ENCODE results near the gene TVP23C.

DNA sequence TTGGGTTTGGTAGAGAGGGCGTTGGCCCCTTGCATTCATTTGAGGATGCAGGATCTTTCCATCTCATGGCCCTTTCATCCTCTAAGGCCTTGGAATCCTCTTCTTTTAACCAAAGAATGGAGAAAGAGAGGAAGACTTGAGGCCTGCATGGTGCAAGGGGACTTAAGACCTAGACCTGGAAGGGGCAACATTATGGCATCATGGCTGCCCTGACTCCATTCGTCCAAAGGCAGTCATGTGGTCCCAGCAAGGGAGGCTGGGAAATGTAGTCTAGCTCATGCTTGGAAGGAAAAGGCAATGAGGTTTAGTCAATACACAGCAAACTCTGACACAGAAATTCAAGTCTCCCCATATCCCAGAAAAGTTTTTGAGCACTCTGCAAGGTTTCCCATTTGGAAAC lies 65.2 kb downstream of the TVP23C start:
- TF ChIP-seq, protein P1, sequence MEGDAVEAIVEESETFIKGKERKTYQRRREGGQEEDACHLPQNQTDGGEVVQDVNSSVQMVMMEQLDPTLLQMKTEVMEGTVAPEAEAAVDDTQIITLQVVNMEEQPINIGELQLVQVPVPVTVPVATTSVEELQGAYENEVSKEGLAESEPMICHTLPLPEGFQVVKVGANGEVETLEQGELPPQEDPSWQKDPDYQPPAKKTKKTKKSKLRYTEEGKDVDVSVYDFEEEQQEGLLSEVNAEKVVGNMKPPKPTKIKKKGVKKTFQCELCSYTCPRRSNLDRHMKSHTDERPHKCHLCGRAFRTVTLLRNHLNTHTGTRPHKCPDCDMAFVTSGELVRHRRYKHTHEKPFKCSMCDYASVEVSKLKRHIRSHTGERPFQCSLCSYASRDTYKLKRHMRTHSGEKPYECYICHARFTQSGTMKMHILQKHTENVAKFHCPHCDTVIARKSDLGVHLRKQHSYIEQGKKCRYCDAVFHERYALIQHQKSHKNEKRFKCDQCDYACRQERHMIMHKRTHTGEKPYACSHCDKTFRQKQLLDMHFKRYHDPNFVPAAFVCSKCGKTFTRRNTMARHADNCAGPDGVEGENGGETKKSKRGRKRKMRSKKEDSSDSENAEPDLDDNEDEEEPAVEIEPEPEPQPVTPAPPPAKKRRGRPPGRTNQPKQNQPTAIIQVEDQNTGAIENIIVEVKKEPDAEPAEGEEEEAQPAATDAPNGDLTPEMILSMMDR (IDR thresholded peaks at IDR 0.05), result no peak
- TF ChIP-seq POLR2A (IDR thresholded peaks at IDR 0.05) (no peak), POLR2AphosphoS5 (IDR thresholded peaks at IDR 0.05) (no peak), EP300 (IDR thresholded peaks at IDR 0.05) (no peak)

Data from stomach (tissue), 4 donors.